ENCODE data around the gene MCRS1. TPM values are rescaled to one million over a fixed set of nuclear protein-coding genes. Genes with fewer than 3 reads are reported as not detected.

MCRS1 gene
- total and polyA plus RNA-seq, 2 donors (not counting 3 experiments of a cell fraction or from before 2014, with no cell fraction given), result 71.1 to 99.3 TPM

DNA sequence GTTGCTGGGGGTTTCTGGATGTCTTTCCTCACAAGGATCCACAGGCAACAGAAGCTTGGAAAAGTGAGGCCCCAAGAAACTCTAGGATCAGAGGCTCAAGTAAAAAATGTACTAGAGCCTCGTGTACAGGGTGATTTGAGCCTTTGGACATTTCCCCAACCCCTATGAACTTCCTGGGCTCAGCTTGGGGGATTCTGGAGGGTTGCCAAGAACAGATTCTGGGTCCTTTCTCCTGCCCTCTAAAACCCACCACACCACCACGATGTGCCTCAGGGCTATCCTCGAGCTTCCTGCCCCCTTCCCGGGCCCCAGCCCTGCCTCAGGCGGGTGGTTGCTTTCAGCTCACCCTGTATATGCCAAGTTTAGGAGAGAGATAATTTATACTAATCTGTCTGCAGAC, 36.9 kb upstream of the MCRS1 start:
- FAIRE-seq (no peak), DNase-seq (ENCODE audit: low read depth, low spot score) (no peak)
- Histone ChIP-seq H3K79me2 (ENCODE audit: control insufficient read depth, insufficient read depth, low read length) (no peaks in the 10 kb centered on the region), H3K9ac (replicated peaks; ENCODE audit: extremely low read depth, insufficient read depth, low read length) (no peak overlapping the region), H3K4me2 (ENCODE audit: insufficient read depth, low read length) (no peak overlapping the region), H3K9me1 (replicated peaks; ENCODE audit: control insufficient read depth, extremely low read depth, insufficient read depth, low read length) (no peaks in the 10 kb centered on the region), H3K27ac (ENCODE audit: insufficient read depth, low read depth, low read length) (no peak overlapping the region), H3K27me3 (ENCODE audit: control insufficient read depth in 2 of 2, insufficient read depth in 2 of 2, low read length in 2 of 2) (no peaks in the 10 kb centered on the region), H4K20me1 (replicated peaks; ENCODE audit: control insufficient read depth, extremely low read depth, insufficient read depth, low read length) (no peaks in the 10 kb centered on the region), H3K4me1 (ENCODE audit: control insufficient read depth, extremely low read depth, insufficient read depth, low read length) (no peaks in the 10 kb centered on the region), H3K9me3 (replicated peaks; ENCODE audit: control insufficient read depth, insufficient read depth, low read length) (no peaks in the 10 kb centered on the region), H3K36me3 (ENCODE audit: control insufficient read depth in 2 of 2, extremely low read depth in 1 of 2, insufficient read depth in 2 of 2, low read length in 2 of 2) (no peaks in the 10 kb centered on the region), H2AFZ (ENCODE audit: low read depth, low read length) (no peak overlapping the region), H3K4me3 (replicated peaks in 1 of 3; ENCODE audit: insufficient read depth in 1 of 3, low read depth in 1 of 3, low read length in 3 of 3) (no peak overlapping the region)
- intact Hi-C loops (cut with micrococcal nuclease) (no loop called here), dilution Hi-C loops (cut with MboI; ENCODE audit: extremely low pct_ligation_motif_present, low sequenced_read_pairs) (no loop called here)
- CTCF ChIA-PET, result interaction anchor here (1.0 to 1.6 kb wide), 4 partner anchors 25 to 274 kb away, joined by 3 to 5 read pairs (median 4); no protein-coding TSS in a partner anchor
- TF ChIP-seq EZH2 (IDR thresholded peaks at IDR 0.05; ENCODE audit: borderline replicate concordance, low read depth, low read length, severe bottlenecking) (no peak), MYC (IDR thresholded peaks at IDR 0.05; ENCODE audit: low read depth, low read length) (no peak), JUN (IDR thresholded peaks at IDR 0.05; ENCODE audit: borderline replicate concordance, insufficient read depth, insufficient read length, low read depth) (no peak), POLR2A (IDR thresholded peaks at IDR 0.05; ENCODE audit: low read depth, low read length) (no peak)
- TF ChIP-seq, protein P1, sequence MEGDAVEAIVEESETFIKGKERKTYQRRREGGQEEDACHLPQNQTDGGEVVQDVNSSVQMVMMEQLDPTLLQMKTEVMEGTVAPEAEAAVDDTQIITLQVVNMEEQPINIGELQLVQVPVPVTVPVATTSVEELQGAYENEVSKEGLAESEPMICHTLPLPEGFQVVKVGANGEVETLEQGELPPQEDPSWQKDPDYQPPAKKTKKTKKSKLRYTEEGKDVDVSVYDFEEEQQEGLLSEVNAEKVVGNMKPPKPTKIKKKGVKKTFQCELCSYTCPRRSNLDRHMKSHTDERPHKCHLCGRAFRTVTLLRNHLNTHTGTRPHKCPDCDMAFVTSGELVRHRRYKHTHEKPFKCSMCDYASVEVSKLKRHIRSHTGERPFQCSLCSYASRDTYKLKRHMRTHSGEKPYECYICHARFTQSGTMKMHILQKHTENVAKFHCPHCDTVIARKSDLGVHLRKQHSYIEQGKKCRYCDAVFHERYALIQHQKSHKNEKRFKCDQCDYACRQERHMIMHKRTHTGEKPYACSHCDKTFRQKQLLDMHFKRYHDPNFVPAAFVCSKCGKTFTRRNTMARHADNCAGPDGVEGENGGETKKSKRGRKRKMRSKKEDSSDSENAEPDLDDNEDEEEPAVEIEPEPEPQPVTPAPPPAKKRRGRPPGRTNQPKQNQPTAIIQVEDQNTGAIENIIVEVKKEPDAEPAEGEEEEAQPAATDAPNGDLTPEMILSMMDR (IDR thresholded peaks at IDR 0.05; ENCODE audit: extremely low read depth in 1 of 2, insufficient read depth in 1 of 2, low read depth in 1 of 2, low read length in 2 of 2), result no peak
- POLR2A ChIA-PET, result no interaction called here
- no TSS peak for BruUV-seq (replicated peaks)

DNA sequence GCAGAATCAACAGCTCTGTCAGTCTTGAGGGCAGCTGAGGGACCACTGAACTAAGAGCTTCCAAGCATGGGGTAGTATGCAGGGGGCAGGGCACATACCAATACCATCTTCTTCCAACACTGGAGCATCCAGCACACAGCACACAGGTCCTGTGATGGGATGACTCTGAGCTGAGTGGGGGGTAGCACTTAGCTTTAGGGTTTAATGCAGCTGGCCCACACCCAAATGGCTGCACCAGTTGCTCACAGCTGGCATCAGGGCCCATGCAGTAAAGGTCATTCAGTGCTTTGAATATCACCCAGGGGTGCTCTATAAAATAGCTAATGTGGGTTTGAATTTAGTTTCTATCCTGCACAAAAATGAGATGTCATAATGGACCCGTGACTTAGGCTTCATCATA, 35.8 kb upstream of the MCRS1 start:
- Histone ChIP-seq H3K9me1 (replicated peaks; ENCODE audit: control insufficient read depth, extremely low read depth, insufficient read depth, low read length) (no peaks in the 10 kb centered on the region), H3K9ac (replicated peaks; ENCODE audit: extremely low read depth, insufficient read depth, low read length) (no peak overlapping the region), H2AFZ (ENCODE audit: low read depth, low read length) (no peak overlapping the region), H4K20me1 (replicated peaks; ENCODE audit: control insufficient read depth, extremely low read depth, insufficient read depth, low read length) (no peaks in the 10 kb centered on the region), H3K4me3 (replicated peaks in 1 of 3; ENCODE audit: insufficient read depth in 1 of 3, low read depth in 1 of 3, low read length in 3 of 3) (no peak overlapping the region), H3K36me3 (ENCODE audit: control insufficient read depth in 2 of 2, extremely low read depth in 1 of 2, insufficient read depth in 2 of 2, low read length in 2 of 2) (no peaks in the 10 kb centered on the region), H3K4me1 (ENCODE audit: control insufficient read depth, extremely low read depth, insufficient read depth, low read length) (no peaks in the 10 kb centered on the region), H3K79me2 (ENCODE audit: control insufficient read depth, insufficient read depth, low read length) (no peaks in the 10 kb centered on the region), H3K4me2 (ENCODE audit: insufficient read depth, low read length) (no peak overlapping the region), H3K27ac (ENCODE audit: insufficient read depth, low read depth, low read length) (no peak overlapping the region), H3K27me3 (ENCODE audit: control insufficient read depth in 2 of 2, insufficient read depth in 2 of 2, low read length in 2 of 2) (no peaks in the 10 kb centered on the region), H3K9me3 (replicated peaks; ENCODE audit: control insufficient read depth, insufficient read depth, low read length) (no peaks in the 10 kb centered on the region)
- CTCF ChIA-PET, result interaction anchor here (1.0 to 1.4 kb wide), 4 partner anchors 20 to 256 kb away, joined by 3 to 5 read pairs (median 5); partner anchors contain the start of gene PRPF40B
- FAIRE-seq (no peak), DNase-seq (ENCODE audit: low read depth, low spot score) (no peak)
- BruUV-seq (replicated peaks), result no TSS peak
- intact Hi-C loops (cut with micrococcal nuclease), result no loop called here
- POLR2A ChIA-PET, result no interaction called here
- dilution Hi-C loops (cut with MboI; ENCODE audit: extremely low pct_ligation_motif_present, low sequenced_read_pairs), result no loop called here
- TF ChIP-seq, protein P2, sequence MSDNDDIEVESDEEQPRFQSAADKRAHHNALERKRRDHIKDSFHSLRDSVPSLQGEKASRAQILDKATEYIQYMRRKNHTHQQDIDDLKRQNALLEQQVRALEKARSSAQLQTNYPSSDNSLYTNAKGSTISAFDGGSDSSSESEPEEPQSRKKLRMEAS (IDR thresholded peaks at IDR 0.05; ENCODE audit: insufficient read depth, insufficient read length), result no peak
- TF ChIP-seq FOS (IDR thresholded peaks at IDR 0.05; ENCODE audit: borderline replicate concordance, insufficient read depth, low read length), result no peak
